HepG2 (cell line): ENCODE data around the gene UPB1. TPM values are rescaled to one million over a fixed set of nuclear protein-coding genes. Genes with fewer than 3 reads are reported as not detected.

ENCODE experiments used
- DNMT1 ChIP-seq: sonication (generic); formaldehyde crosslinking; IDR thresholded peaks from 2 replicates; pipeline ENCODE4 v1.5.1; 2020; ENCODE audit warnings: mild to moderate bottlenecking, missing genetic modification reagents
- ELF1 ChIP-seq: sonication (generic); formaldehyde crosslinking; IDR thresholded peaks from 2 replicates; pipeline ENCODE4 v1.4.0; 2020; ENCODE audit warnings: missing genetic modification reagents
- FLYWCH1 ChIP-seq: sonication (generic); formaldehyde crosslinking; IDR thresholded peaks from 2 replicates; pipeline ENCODE4 v1.8.1; 2023; ENCODE audit warnings: mild to moderate bottlenecking, missing genetic modification reagents
- IRX3 ChIP-seq: sonication (generic); formaldehyde crosslinking; IDR thresholded peaks from 2 replicates; pipeline ENCODE4 v1.8.1; 2023; ENCODE audit warnings: mild to moderate bottlenecking, low read depth, missing genetic modification reagents, borderline replicate concordance
- MBD4 ChIP-seq: IDR thresholded peaks from 2 replicates; pipeline ENCODE4 v1.6.1; 2012; ENCODE audit warnings: low read length, inconsistent platforms, borderline replicate concordance
- NFE2L2 ChIP-seq: fragments of 150-350 bp; IDR thresholded peaks from 2 replicates; pipeline ENCODE4 v1.6.1; 2014; ENCODE audit warnings: low read length
- NFIB ChIP-seq: sonication (generic); formaldehyde crosslinking; IDR thresholded peaks from 2 replicates; pipeline ENCODE4 v1.9.0; 2021; ENCODE audit warnings: missing genetic modification reagents, mild to moderate bottlenecking, borderline replicate concordance
- NFKBIZ ChIP-seq: IDR thresholded peaks from 2 replicates; pipeline ENCODE4 v1.6.1; 2018; ENCODE audit warnings: missing genetic modification reagents, missing compliant biosample characterization
- NFYC ChIP-seq: IDR thresholded peaks from 2 replicates; pipeline ENCODE4 v1.6.1; 2016; ENCODE audit warnings: missing genetic modification reagents, missing compliant biosample characterization
- NR1H2 ChIP-seq: sonication (generic); formaldehyde crosslinking; IDR thresholded peaks from 2 replicates; pipeline ENCODE4 v1.8.1; 2022; ENCODE audit warnings: low read depth, missing genetic modification reagents, borderline replicate concordance
- PAX8 ChIP-seq: sonication (generic); formaldehyde crosslinking; IDR thresholded peaks from 2 replicates; pipeline ENCODE4 v1.8.0; 2022; ENCODE audit warnings: mild to moderate bottlenecking, missing genetic modification reagents, borderline replicate concordance
- PHF20 ChIP-seq: sonication (generic); formaldehyde crosslinking; IDR thresholded peaks from 2 replicates; pipeline ENCODE4 v1.5.0; 2020; ENCODE audit warnings: mild to moderate bottlenecking, missing genetic modification reagents
- RFX3 ChIP-seq: IDR thresholded peaks from 2 replicates; pipeline ENCODE4 v1.6.1; 2016; ENCODE audit warnings: missing biosample characterization, missing genetic modification reagents
- SP140L ChIP-seq: sonication (generic); formaldehyde crosslinking; IDR thresholded peaks from 2 replicates; pipeline ENCODE4 v1.4.0; 2020; ENCODE audit warnings: missing genetic modification reagents, borderline replicate concordance
- SP5 ChIP-seq: IDR thresholded peaks from 2 replicates; pipeline ENCODE4 v1.6.1; 2016; ENCODE audit warnings: low read depth, borderline replicate concordance
- TOE1 ChIP-seq: sonication (generic); formaldehyde crosslinking; IDR thresholded peaks from 2 replicates; pipeline ENCODE4 v1.4.0; 2020; ENCODE audit warnings: mild to moderate bottlenecking, missing genetic modification reagents
- ZFP82 ChIP-seq: sonication (generic); formaldehyde crosslinking; IDR thresholded peaks from 2 replicates; pipeline ENCODE4 v1.5.1; 2020; ENCODE audit warnings: mild to moderate bottlenecking, missing genetic modification reagents, borderline replicate concordance
- ZNF224 ChIP-seq: sonication (generic); formaldehyde crosslinking; IDR thresholded peaks from 2 replicates; pipeline ENCODE4 v1.5.0; 2020; ENCODE audit warnings: mild to moderate bottlenecking, missing genetic modification reagents
- ZNF460 ChIP-seq: sonication (generic); formaldehyde crosslinking; IDR thresholded peaks from 2 replicates; pipeline ENCODE4 v1.5.1; 2020; ENCODE audit warnings: missing genetic modification reagents, mild to moderate bottlenecking, borderline replicate concordance
- ZNF629 ChIP-seq: sonication (generic); formaldehyde crosslinking; conservative IDR thresholded peaks from 2 replicates; pipeline ENCODE4 v1.5.0; 2020; ENCODE audit warnings: missing genetic modification reagents
- ZNF75D ChIP-seq: sonication (generic); formaldehyde crosslinking; IDR thresholded peaks from 2 replicates; pipeline ENCODE4 v1.8.1; 2023; ENCODE audit warnings: missing genetic modification reagents, mild to moderate bottlenecking, borderline replicate concordance
- polyA plus RNA-seq, 8 experiments: library from polyadenylated mRNA; depleted of rRNA in 3 of 8; stranded (reverse) in 7 of 8; unstranded in 1 of 8; fragments of >200 nt; fragmentation: Illumina TruSeq in 4 of 8; extraction: Trizol in 4 of 8; gene quantifications; 2 replicates each; pipeline versions ENCODE4 v1.2.1 to v1.2.3, GENCODE V29; 2011 to 2016; ENCODE audit warnings: low read depth in 4 of 8, missing spikeins in 1 of 8, mixed read lengths in 1 of 8; ENCODE audit not compliant: insufficient read depth in 1 of 8
- total RNA-seq, 5 experiments: library from RNA; depleted of rRNA; stranded (reverse); fragments of >200 nt; fragmentation: Illumina TruSeq; extraction: Trizol; gene quantifications; 2 replicates each; pipeline ENCODE4 v1.2.3, GENCODE V29; 2016; ENCODE audit warnings: low read depth in 1 of 5
- TF ChIP-seq, protein P1 (sequence below): fragments of 450-650 bp; IDR thresholded peaks from 2 replicates; pipeline ENCODE4 v1.6.1; 2017; ENCODE audit warnings: mild to moderate bottlenecking
- TF ChIP-seq, protein P2 (sequence below): sonication (generic); formaldehyde crosslinking; IDR thresholded peaks from 2 replicates; pipeline ENCODE4 v1.5.0; 2020; ENCODE audit warnings: missing genetic modification reagents
- TF ChIP-seq, protein P3 (sequence below): sonication (generic); formaldehyde crosslinking; IDR thresholded peaks from 2 replicates; pipeline ENCODE4 v1.4.0; 2020; ENCODE audit warnings: missing genetic modification reagents

UPB1 gene
- total and polyA plus RNA-seq, 2 of the 13 experiments (the other 11 are each of a cell fraction or from before 2014, with no cell fraction given) = 0.38 to 1.2 TPM

DNA sequence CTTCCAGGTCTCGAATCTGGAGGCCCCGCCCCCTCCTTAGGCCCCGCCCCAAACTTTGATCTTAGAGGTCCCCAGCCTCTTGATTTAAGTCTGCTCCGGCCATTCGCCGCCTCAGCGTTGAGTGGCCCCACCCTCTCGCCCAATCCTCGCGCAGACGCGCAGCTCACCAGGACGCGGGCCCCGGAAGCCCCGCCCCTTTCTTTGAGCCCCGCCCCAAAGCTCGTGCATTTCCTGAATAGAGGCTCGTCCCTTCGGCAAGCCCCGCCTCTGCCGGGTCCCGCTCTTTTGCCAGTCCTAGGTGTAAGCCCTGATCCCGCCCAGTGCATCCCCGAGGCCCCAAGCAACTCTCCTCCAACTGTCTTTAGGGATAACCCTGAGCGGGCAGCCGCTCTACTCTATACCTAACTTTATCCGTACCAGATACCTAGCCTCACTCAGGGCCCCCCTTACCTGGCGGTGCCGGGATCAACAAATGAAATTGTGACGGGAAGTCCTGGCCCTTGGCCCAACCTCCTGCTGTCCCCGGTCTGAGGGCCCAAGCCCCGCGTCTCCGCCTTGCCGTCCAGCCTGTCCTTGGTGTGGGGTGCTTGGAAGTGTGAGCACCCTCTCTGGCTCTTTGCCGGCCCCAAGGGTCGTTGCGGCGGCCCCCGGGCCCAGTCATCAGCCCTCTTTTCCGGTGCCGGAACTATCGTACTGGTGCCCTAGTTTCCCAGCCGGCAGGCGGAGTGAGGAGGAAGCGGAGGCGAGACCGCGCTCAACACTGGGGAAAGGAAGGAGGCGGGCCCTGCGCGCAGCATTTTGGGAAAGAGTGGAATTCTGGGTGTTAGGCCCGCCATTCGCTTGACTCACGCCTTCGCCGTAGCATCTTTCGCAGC lies 60.3 kb downstream of the UPB1 start, which contains the start of gene SNRPD3 (continued):
- TF ChIP-seq, protein P1, sequence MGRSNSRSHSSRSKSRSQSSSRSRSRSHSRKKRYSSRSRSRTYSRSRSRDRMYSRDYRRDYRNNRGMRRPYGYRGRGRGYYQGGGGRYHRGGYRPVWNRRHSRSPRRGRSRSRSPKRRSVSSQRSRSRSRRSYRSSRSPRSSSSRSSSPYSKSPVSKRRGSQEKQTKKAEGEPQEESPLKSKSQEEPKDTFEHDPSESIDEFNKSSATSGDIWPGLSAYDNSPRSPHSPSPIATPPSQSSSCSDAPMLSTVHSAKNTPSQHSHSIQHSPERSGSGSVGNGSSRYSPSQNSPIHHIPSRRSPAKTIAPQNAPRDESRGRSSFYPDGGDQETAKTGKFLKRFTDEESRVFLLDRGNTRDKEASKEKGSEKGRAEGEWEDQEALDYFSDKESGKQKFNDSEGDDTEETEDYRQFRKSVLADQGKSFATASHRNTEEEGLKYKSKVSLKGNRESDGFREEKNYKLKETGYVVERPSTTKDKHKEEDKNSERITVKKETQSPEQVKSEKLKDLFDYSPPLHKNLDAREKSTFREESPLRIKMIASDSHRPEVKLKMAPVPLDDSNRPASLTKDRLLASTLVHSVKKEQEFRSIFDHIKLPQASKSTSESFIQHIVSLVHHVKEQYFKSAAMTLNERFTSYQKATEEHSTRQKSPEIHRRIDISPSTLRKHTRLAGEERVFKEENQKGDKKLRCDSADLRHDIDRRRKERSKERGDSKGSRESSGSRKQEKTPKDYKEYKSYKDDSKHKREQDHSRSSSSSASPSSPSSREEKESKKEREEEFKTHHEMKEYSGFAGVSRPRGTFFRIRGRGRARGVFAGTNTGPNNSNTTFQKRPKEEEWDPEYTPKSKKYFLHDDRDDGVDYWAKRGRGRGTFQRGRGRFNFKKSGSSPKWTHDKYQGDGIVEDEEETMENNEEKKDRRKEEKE = no peak
- TF ChIP-seq NFYC (CRISPR knock-in tag) = peak; percentile 80
- peak; percentile 55 for TF ChIP-seq DNMT1 (CRISPR knock-in tag)
- TF ChIP-seq NFE2L2 = no peak
- TF ChIP-seq RFX3 (CRISPR knock-in tag) = peak; percentile 20; the same call in 1 of the 2 replicates
- TF ChIP-seq, protein P2, sequence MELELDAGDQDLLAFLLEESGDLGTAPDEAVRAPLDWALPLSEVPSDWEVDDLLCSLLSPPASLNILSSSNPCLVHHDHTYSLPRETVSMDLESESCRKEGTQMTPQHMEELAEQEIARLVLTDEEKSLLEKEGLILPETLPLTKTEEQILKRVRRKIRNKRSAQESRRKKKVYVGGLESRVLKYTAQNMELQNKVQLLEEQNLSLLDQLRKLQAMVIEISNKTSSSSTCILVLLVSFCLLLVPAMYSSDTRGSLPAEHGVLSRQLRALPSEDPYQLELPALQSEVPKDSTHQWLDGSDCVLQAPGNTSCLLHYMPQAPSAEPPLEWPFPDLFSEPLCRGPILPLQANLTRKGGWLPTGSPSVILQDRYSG (CRISPR knock-in tag) = no peak
- no peak for TF ChIP-seq NR1H2
- TF ChIP-seq MBD4 = no peak
- TF ChIP-seq PAX8 (CRISPR knock-in tag) = no peak; the same call in 1 of the 2 replicates
- peak; percentile 75 for TF ChIP-seq SP5 (CRISPR knock-in tag)
- TF ChIP-seq ZNF460 (CRISPR knock-in tag) = no peak; the same call in 1 of the 2 replicates
- TF ChIP-seq ZNF224 (CRISPR knock-in tag) = no peak; the same call in 1 of the 2 replicates
- TF ChIP-seq ZFP82 (CRISPR knock-in tag) = no peak
- TF ChIP-seq FLYWCH1 = no peak
- TF ChIP-seq, protein P3, sequence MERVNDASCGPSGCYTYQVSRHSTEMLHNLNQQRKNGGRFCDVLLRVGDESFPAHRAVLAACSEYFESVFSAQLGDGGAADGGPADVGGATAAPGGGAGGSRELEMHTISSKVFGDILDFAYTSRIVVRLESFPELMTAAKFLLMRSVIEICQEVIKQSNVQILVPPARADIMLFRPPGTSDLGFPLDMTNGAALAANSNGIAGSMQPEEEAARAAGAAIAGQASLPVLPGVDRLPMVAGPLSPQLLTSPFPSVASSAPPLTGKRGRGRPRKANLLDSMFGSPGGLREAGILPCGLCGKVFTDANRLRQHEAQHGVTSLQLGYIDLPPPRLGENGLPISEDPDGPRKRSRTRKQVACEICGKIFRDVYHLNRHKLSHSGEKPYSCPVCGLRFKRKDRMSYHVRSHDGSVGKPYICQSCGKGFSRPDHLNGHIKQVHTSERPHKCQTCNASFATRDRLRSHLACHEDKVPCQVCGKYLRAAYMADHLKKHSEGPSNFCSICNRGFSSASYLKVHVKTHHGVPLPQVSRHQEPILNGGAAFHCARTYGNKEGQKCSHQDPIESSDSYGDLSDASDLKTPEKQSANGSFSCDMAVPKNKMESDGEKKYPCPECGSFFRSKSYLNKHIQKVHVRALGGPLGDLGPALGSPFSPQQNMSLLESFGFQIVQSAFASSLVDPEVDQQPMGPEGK (CRISPR knock-in tag) = peak; percentile 68
- TF ChIP-seq ZNF629 (CRISPR knock-in tag) = no peak
- TF ChIP-seq ELF1 = peak; percentile 93
- no peak for TF ChIP-seq SP140L
- TF ChIP-seq ZNF75D (CRISPR knock-in tag) = no peak
- no peak for TF ChIP-seq NFIB (CRISPR knock-in tag)
- no peak for TF ChIP-seq NFKBIZ
- peak; percentile 95 for TF ChIP-seq PHF20 (CRISPR knock-in tag)
- TF ChIP-seq IRX3 (CRISPR knock-in tag) = 0 out of 2 replicates have a peak, but pooled peaks have one; percentile 54
- peak; percentile 90 for TF ChIP-seq TOE1 (CRISPR knock-in tag)
